Esophagus squamous epithelium (tissue), 5 donors: ENCODE results near the gene TM9SF2. TPM values are rescaled to one million over a fixed set of nuclear protein-coding genes. Genes with fewer than 3 reads are reported as not detected.

Experiments
- DNase-seq: peaks from one replicate; lab custom pipeline; 2025; lab: John Stamatoyannopoulos, UW
- H3K27ac ChIP-seq, 4 donors: fragments of 200-600 bp; sonication (generic); one replicate each; pipeline ENCODE4 v1.5.1; 2016 to 2019; ENCODE audit warnings: mild to moderate bottlenecking in 1 of 4
- H3K27me3 ChIP-seq, 4 donors: fragments of 200-600 bp; sonication (generic); 1 replicate in 3 of 4; 2 replicates in 1 of 4; pipeline versions ENCODE4 v1.5.1 to v1.6.0; 2017 to 2021; ENCODE audit warnings: antibody characterized with exemption in 1 of 4
- H3K36me3 ChIP-seq, 3 donors: fragments of 200-600 bp; sonication (generic); one replicate each; pipeline ENCODE4 v1.5.1; 2016 to 2019
- H3K4me1 ChIP-seq, 3 donors: fragments of 200-600 bp; sonication (generic); one replicate each; pipeline ENCODE4 v1.5.1; 2017 to 2019
- H3K4me3 ChIP-seq, 4 donors: fragments of 200-600 bp; sonication (generic); 1 replicate in 3 of 4; 2 replicates in 1 of 4; pipeline ENCODE4 v1.5.1; 2016 to 2019; ENCODE audit warnings: mild to moderate bottlenecking in 2 of 4, moderate library complexity in 1 of 4
- H3K9me3 ChIP-seq, 3 donors: fragments of 200-600 bp; sonication (generic); one replicate each; pipeline ENCODE4 v1.5.1; 2016 to 2019
- CTCF ChIP-seq, 6 experiments: fragments of 450-650 bp in 4 of 6; fragments of 200-600 bp in 2 of 6; sonication (generic) in 2 of 6; IDR thresholded peaks; one replicate each; pipeline ENCODE4 v1.5.1; 2016 to 2019; ENCODE audit warnings: antibody characterized with exemption in 6 of 6, mild to moderate bottlenecking in 4 of 6, moderate library complexity in 4 of 6
- POLR2A ChIP-seq, 4 donors: fragments of 450-650 bp; IDR thresholded peaks; one replicate each; pipeline ENCODE4 v1.6.1; 2017; ENCODE audit warnings: antibody characterized with exemption in 4 of 4, mild to moderate bottlenecking in 4 of 4, moderate library complexity in 3 of 4
- WGBS, 2 donors: methylation state at CpG; one replicate each; pipeline ENCODE4 v1.1.5; 2018; 5-methylcytosine and 5-hydroxymethylcytosine counted together
- intact Hi-C: fragments of 100-400 bp; cut with DNase I; formaldehyde crosslinking; loops from one replicate; pipeline ENCODE4 v1.15.0; 2022
- total RNA-seq, 4 donors: library from RNA; depleted of rRNA; stranded (reverse); fragments of >200 nt; gene quantifications; one replicate each; pipeline ENCODE4 v1.1.0, GENCODE V29; 2016
- donor health status: DM: yes; HTN: yes; CAD: no.

The TM9SF2 gene
- total RNA-seq, 4 donors from 2014 or later, result 60.5 to 118 (median 79.0) TPM

- Histone ChIP-seq H3K4me1 (peaks cover 0 to 16% (median 0%) of the 10 kb centered on the region in 3 donors), H3K36me3 (peaks cover 0 to 100% (median 12%) of the 10 kb centered on the region in 3 donors), H3K4me3 (no peak overlapping the region), H3K27me3 (no peaks in the 10 kb centered on the region), H3K9me3 (no peaks in the 10 kb centered on the region), H3K27ac (no peak overlapping the region)
- intact Hi-C loops, result no loop called here
- TF ChIP-seq CTCF (IDR thresholded peaks at IDR 0.05) (no peak), POLR2A (IDR thresholded peaks at IDR 0.05) (no peak)
- DNase-seq, result no peak
- WGBS, 2 donors, result 90 to 93% methylated on average over 7 of the region's 7 CpGs
Measured at GRCh38 chr13:99546878-99547277, 45.6 kb downstream of the TM9SF2 start.

GRCh38 chr13:99548448-99548847 is 47.2 kb downstream of the TM9SF2 start:
- H3K9me3 ChIP-seq, result no peaks in the 10 kb centered on the region
- H3K36me3 ChIP-seq, result peaks cover 0 to 100% (median 8%) of the 10 kb centered on the region in 3 donors
- H3K27me3 ChIP-seq, result no peaks in the 10 kb centered on the region
- no peak for DNase-seq
- peaks cover 0 to 6% (median 0%) of the 10 kb centered on the region in 3 donors for H3K4me1 ChIP-seq
- WGBS, 2 donors, result 48 to 64% methylated on average over 4 of the region's 4 CpGs
- H3K27ac ChIP-seq, result no peak overlapping the region
- intact Hi-C loops, result no loop called here
- H3K4me3 ChIP-seq, result no peak overlapping the region
- TF ChIP-seq POLR2A (IDR thresholded peaks at IDR 0.05), result no peak
- no peak for TF ChIP-seq CTCF (IDR thresholded peaks at IDR 0.05)

DNA sequence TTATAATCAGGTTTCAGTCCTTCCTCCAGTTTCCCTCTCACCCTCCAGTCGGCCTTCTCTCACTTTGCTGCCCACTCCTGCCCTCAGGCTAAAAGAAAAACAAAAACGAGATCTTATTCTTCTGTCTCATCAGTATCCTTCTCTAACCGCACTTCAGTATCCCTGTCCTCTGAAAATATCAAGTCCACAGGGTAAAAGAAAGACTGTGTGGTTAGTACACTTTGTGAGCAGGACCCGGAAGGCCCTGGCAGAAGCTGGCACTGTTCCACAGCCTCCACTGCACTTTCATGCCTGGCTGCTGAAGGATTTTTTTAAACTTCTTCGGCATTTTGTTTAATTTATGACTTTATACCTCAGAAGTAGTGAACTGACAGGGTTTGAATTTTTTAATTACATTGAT is 51.8 kb downstream of the TM9SF2 start:
- no peak for DNase-seq
- intact Hi-C loops, result no loop called here
- no peaks in the 10 kb centered on the region for H3K9me3 ChIP-seq
- H3K4me1 ChIP-seq, result no peaks in the 10 kb centered on the region
- 75 to 82% methylated on average over 5 of the region's 5 CpGs for WGBS, 2 donors
- TF ChIP-seq CTCF (IDR thresholded peaks at IDR 0.05), result no peak
- TF ChIP-seq POLR2A (IDR thresholded peaks at IDR 0.05), result no peak
- H3K27ac ChIP-seq, result no peak overlapping the region
- H3K27me3 ChIP-seq, result no peaks in the 10 kb centered on the region
- H3K4me3 ChIP-seq, result no peak overlapping the region
- H3K36me3 ChIP-seq, result peaks cover 0 to 99% (median 4%) of the 10 kb centered on the region in 3 donors

GRCh38 chr13:99555149-99555548 is 53.9 kb downstream of the TM9SF2 start:
- Histone ChIP-seq H3K36me3 (peaks cover 0 to 99% (median 0%) of the 10 kb centered on the region in 3 donors), H3K27me3 (no peaks in the 10 kb centered on the region), H3K4me3 (no peak overlapping the region), H3K27ac (no peak overlapping the region), H3K9me3 (no peaks in the 10 kb centered on the region), H3K4me1 (no peaks in the 10 kb centered on the region)
- DNase-seq, result no peak
- 77 to 85% methylated on average over 5 of the region's 5 CpGs for WGBS, 2 donors
- no peak for TF ChIP-seq CTCF (IDR thresholded peaks at IDR 0.05)
- intact Hi-C loops, result no loop called here

- intact Hi-C loops, result no loop called here
- H3K9me3 ChIP-seq, result no peaks in the 10 kb centered on the region
- peaks cover 0 to 99% (median 5%) of the 10 kb centered on the region in 3 donors for H3K36me3 ChIP-seq
- no peak overlapping the region for H3K4me3 ChIP-seq
- 90% methylated on average over 7 of the region's 7 CpGs for WGBS, 2 donors
- no peaks in the 10 kb centered on the region for H3K27me3 ChIP-seq
- no peaks in the 10 kb centered on the region for H3K4me1 ChIP-seq
- DNase-seq, result no peak
- H3K27ac ChIP-seq, result no peak overlapping the region
- TF ChIP-seq POLR2A (IDR thresholded peaks at IDR 0.05), result no peak
- TF ChIP-seq CTCF (IDR thresholded peaks at IDR 0.05), result no peak
Measured at GRCh38 chr13:99556867-99557443, 55.7 kb downstream of the TM9SF2 start.
